Caco-2 (cell line): ENCODE data around the gene PPP1R36. TPM values are rescaled to one million over a fixed set of nuclear protein-coding genes. Genes with fewer than 3 reads are reported as not detected.

Experiments
- BruUV-seq: library from RNA; stranded (reverse); fragments of 400-500 nt; replicated peaks from 2 replicates; lab custom pipeline; 2021; lab: Mats Ljungman, UMichigan
- CTCF ChIA-PET: fragments of 300-600 bp; sonication (Branson Sonifier 250); formaldehyde crosslinking; loops from one replicate; lab custom pipeline; 2022; ENCODE audit warnings: antibody characterized with exemption; lab: Charles Lee
- POLR2A ChIA-PET: fragments of 300-600 bp; sonication (Branson Sonifier 250); formaldehyde crosslinking; loops from one replicate; lab custom pipeline; 2022; ENCODE audit warnings: antibody characterized with exemption; lab: Charles Lee
- DNase-seq, 2 experiments: peaks; one replicate each; pipeline versions ENCODE4 v3.0.0 to v3.0.0-alpha.2; 2020 to 2022
- H3K27me3 ChIP-seq: replicated peaks from 2 replicates; pipeline ENCODE4 v1.6.0; 2011; ENCODE audit warnings: low read length; ENCODE audit not compliant: control insufficient read depth, insufficient read depth
- H3K36me3 ChIP-seq: 2 replicates; pipeline ENCODE4 v1.5.1; 2011; ENCODE audit warnings: low read length; ENCODE audit not compliant: control insufficient read depth, insufficient read depth
- H3K4me1 ChIP-seq: fragments of 250-450 bp; sonication (Bioruptor Pico); 2 replicates; pipeline ENCODE4 v1.5.1; 2020; ENCODE audit warnings: mild to moderate bottlenecking
- H3K4me3 ChIP-seq: 2 replicates; pipeline ENCODE4 v1.5.1; 2011; ENCODE audit warnings: low read depth, mild to moderate bottlenecking, control low read depth, low read length
- H3K9me3 ChIP-seq: fragments of 250-450 bp; sonication (Bioruptor Pico); 2 replicates; pipeline ENCODE4 v1.5.1; 2020; ENCODE audit warnings: mild to moderate bottlenecking, moderate library complexity
- H3K27ac Mint-ChIP-seq: one replicate; pipeline ENCODE4 v1.8.0; 2022; ENCODE audit warnings: mixed read lengths; ENCODE audit not compliant: unreplicated experiment
- H3K27me3 Mint-ChIP-seq: one replicate; pipeline ENCODE4 v1.8.0; 2022; ENCODE audit warnings: mixed read lengths; ENCODE audit not compliant: insufficient read depth, unreplicated experiment
- H3K36me3 Mint-ChIP-seq: one replicate; pipeline ENCODE4 v1.8.0; 2022; ENCODE audit warnings: mild to moderate bottlenecking, mixed read lengths; ENCODE audit not compliant: insufficient read depth, unreplicated experiment
- H3K4me1 Mint-ChIP-seq: one replicate; pipeline ENCODE4 v1.8.0; 2022; ENCODE audit warnings: low read depth, mixed read lengths; ENCODE audit not compliant: unreplicated experiment
- H3K4me3 Mint-ChIP-seq: one replicate; pipeline ENCODE4 v1.8.0; 2022; ENCODE audit warnings: mild to moderate bottlenecking, moderate library complexity, mixed read lengths; ENCODE audit not compliant: unreplicated experiment
- H3K9me3 Mint-ChIP-seq: one replicate; pipeline ENCODE4 v1.8.0; 2022; ENCODE audit warnings: mixed read lengths; ENCODE audit not compliant: unreplicated experiment
- CTCF ChIP-seq, 2 experiments: fragments of 200-600 bp in 1 of 2; IDR thresholded peaks; 1 replicate in 1 of 2; 2 replicates in 1 of 2; pipeline versions ENCODE4 v1.5.1 to v1.8.0; 2011 to 2022; ENCODE audit warnings: antibody characterized with exemption in 1 of 2, control low read depth in 1 of 2, inconsistent platforms in 1 of 2, low read depth in 1 of 2, low read length in 1 of 2, mild to moderate bottlenecking in 1 of 2, moderate library complexity in 1 of 2; ENCODE audit not compliant: insufficient read depth in 1 of 2, severe bottlenecking in 1 of 2, unreplicated experiment in 1 of 2
- intact Hi-C: fragments of 100-400 bp; cut with micrococcal nuclease; formaldehyde crosslinking; loops from one replicate; pipeline ENCODE4 v1.10.0; 2022; ENCODE audit not compliant: unreplicated experiment
- total RNA-seq: library from RNA; stranded (reverse); gene quantifications from 2 replicates; pipeline ENCODE4 v1.2.3, GENCODE V29; 2022

Gene PPP1R36
- total RNA-seq, 1 experiment from 2014 or later = 2.9 TPM

GRCh38 chr14:64508215-64508776 is 41.5 kb upstream of the PPP1R36 start:
- TF ChIP-seq CTCF (IDR thresholded peaks at IDR 0.05; ENCODE audit: insufficient read depth in 1 of 2, low read depth in 1 of 2, low read length in 1 of 2, severe bottlenecking in 1 of 2, unreplicated experiment in 1 of 2) = no peak

GRCh38 chr14:64509036-64509435 is 40.7 kb upstream of the PPP1R36 start:
- no TSS peak for BruUV-seq
- no peak for TF ChIP-seq CTCF (IDR thresholded peaks at IDR 0.05; ENCODE audit: insufficient read depth in 1 of 2, low read depth in 1 of 2, low read length in 1 of 2, severe bottlenecking in 1 of 2, unreplicated experiment in 1 of 2)
- Histone ChIP-seq H3K36me3 (no peaks in the 10 kb centered on the region), H3K27me3 (no peaks in the 10 kb centered on the region), H3K4me3 (no peak overlapping the region), H3K9me3 (no peaks in the 10 kb centered on the region), H3K4me1 (peaks cover 20% of the 10 kb centered on the region)
- H3K9me3 Mint-ChIP-seq = no peaks in the 10 kb centered on the region
- H3K27ac Mint-ChIP-seq = peak overlapping the region; percentile 74
- POLR2A ChIA-PET = interaction anchor here (1.0 kb wide), 1 partner anchor 13 kb away, joined by 3 read pairs; no protein-coding TSS in a partner anchor
- H3K4me1 Mint-ChIP-seq = peaks cover 28% of the 10 kb centered on the region
- H3K36me3 Mint-ChIP-seq = peaks cover 25% of the 10 kb centered on the region
- intact Hi-C loops = loop anchor here (10.0 kb wide), 2 partner anchors 246 to 386 kb away; no protein-coding TSS in a partner anchor
- CTCF ChIA-PET = no interaction called here
- no peaks in the 10 kb centered on the region for H3K27me3 Mint-ChIP-seq
- DNase-seq = peak; percentile 44 to 53
- H3K4me3 Mint-ChIP-seq = no peak overlapping the region

More at GRCh38 chr14:64508215-64508776, 41.5 kb upstream of the PPP1R36 start:
- H3K9me3 ChIP-seq = no peaks in the 10 kb centered on the region
- no peak for DNase-seq
- ChIA-PET POLR2A (interaction anchor here (0.6 to 1.0 kb wide), 2 partner anchors 12 to 371 kb away, joined by 3 read pairs; no protein-coding TSS in a partner anchor), CTCF (no interaction called here)
- H3K4me3 ChIP-seq = no peak overlapping the region
- Mint-ChIP-seq H3K27ac (no peak overlapping the region), H3K4me1 (peaks cover 28% of the 10 kb centered on the region), H3K36me3 (peaks cover 33% of the 10 kb centered on the region), H3K9me3 (no peaks in the 10 kb centered on the region), H3K4me3 (no peak overlapping the region), H3K27me3 (no peaks in the 10 kb centered on the region)
- H3K27me3 ChIP-seq = no peaks in the 10 kb centered on the region
- peaks cover 20% of the 10 kb centered on the region for H3K4me1 ChIP-seq
- no TSS peak for BruUV-seq
- intact Hi-C loops = loop anchor here (10.0 kb wide), 2 partner anchors 247 to 387 kb away; no protein-coding TSS in a partner anchor
- H3K36me3 ChIP-seq = no peaks in the 10 kb centered on the region

- Histone ChIP-seq H3K27me3 (no peaks in the 10 kb centered on the region), H3K9me3 (no peaks in the 10 kb centered on the region), H3K4me3 (no peak overlapping the region), H3K36me3 (no peaks in the 10 kb centered on the region), H3K4me1 (peaks cover 20% of the 10 kb centered on the region)
- ChIA-PET CTCF (interaction anchor here (0.5 to 1.2 kb wide), 8 partner anchors 25 to 167 kb away, joined by 3 to 6 read pairs (median 4); no protein-coding TSS in a partner anchor), POLR2A (no interaction called here)
- Mint-ChIP-seq H3K4me3 (peak overlapping the region; percentile 0), H3K27ac (peak overlapping the region; percentile 6), H3K27me3 (no peaks in the 10 kb centered on the region), H3K4me1 (peaks cover 28% of the 10 kb centered on the region), H3K9me3 (no peaks in the 10 kb centered on the region), H3K36me3 (peaks cover 6% of the 10 kb centered on the region)
- intact Hi-C loops = loop anchor here (1.0 to 2.0 kb wide), 3 partner anchors 30 to 167 kb away; partner anchors contain the start of gene HSPA2
- peak; percentile 83 to 86 for TF ChIP-seq CTCF (IDR thresholded peaks at IDR 0.05; ENCODE audit: insufficient read depth in 1 of 2, low read depth in 1 of 2, low read length in 1 of 2, severe bottlenecking in 1 of 2, unreplicated experiment in 1 of 2)
- no TSS peak for BruUV-seq
- DNase-seq = peak; percentile 53 to 71
These were observed 38.7 kb upstream of the PPP1R36 start for GRCh38 chr14:64510825-64511671.
